ENCODE measurements around the gene TTI1. TPM values are rescaled to one million over a fixed set of nuclear protein-coding genes. Genes with fewer than 3 reads are reported as not detected.

Gene TTI1
- total RNA-seq, 1 experiment from 2014 or later: 37.4 TPM

GRCh38 chr20:37973059-37973910 lies 60.0 kb downstream of the TTI1 start:
- Histone ChIP-seq H2AFZ (ENCODE audit: low read length) (no peak overlapping the region), H3K4me1 (ENCODE audit: insufficient read depth, low read length) (peaks cover 12% of the 10 kb centered on the region; the same call in 1 of the 2 replicates), H3K9ac (ENCODE audit: extremely low read depth, insufficient read length, low read length) (no peak overlapping the region), H3K79me1 (ENCODE audit: insufficient read depth, low read depth, low read length, poor library complexity, severe bottlenecking) (no peaks in the 10 kb centered on the region), H3K79me2 (ENCODE audit: insufficient read depth, low read length) (no peaks in the 10 kb centered on the region), H3K27me3 (ENCODE audit: insufficient read depth, low read length) (no peaks in the 10 kb centered on the region; the same call in 1 of the 2 replicates), H2BK20ac (ENCODE audit: low read depth, low read length, poor library complexity, severe bottlenecking) (no peak overlapping the region), H3K23ac (ENCODE audit: insufficient read length, low read depth, low read length) (no peak overlapping the region), H2AK5ac (ENCODE audit: insufficient read length, low read length) (no peak overlapping the region), H3K4me2 (ENCODE audit: insufficient read depth, insufficient read length, low read length) (no peak overlapping the region), H3K27ac (ENCODE audit: insufficient read length, low read depth, low read length) (no peak overlapping the region), H3K14ac (ENCODE audit: insufficient read depth, low read length) (no peak overlapping the region), H4K91ac (ENCODE audit: insufficient read length, low read depth, low read length) (no peak overlapping the region), H2BK5ac (ENCODE audit: insufficient read length, low read length) (no peak overlapping the region), H2BK120ac (ENCODE audit: low read depth, low read length, poor library complexity, severe bottlenecking) (no peak overlapping the region), H3K23me2 (ENCODE audit: insufficient read length, low read depth, low read length, poor library complexity, severe bottlenecking) (peaks cover 3% of the 10 kb centered on the region), H2BK12ac (ENCODE audit: insufficient read length, low read depth, low read length) (no peak overlapping the region), H4K5ac (ENCODE audit: insufficient read length, low read depth, low read length) (no peak overlapping the region), H4K8ac (replicated peaks; ENCODE audit: insufficient read length, low read depth, low read length) (no peak overlapping the region), H2BK15ac (ENCODE audit: low read depth, low read length) (no peak overlapping the region), H3K18ac (ENCODE audit: insufficient read length, low read depth, low read length) (no peak overlapping the region), H3K9me3 (ENCODE audit: control insufficient read depth, low read depth, low read length) (peaks cover 5% of the 10 kb centered on the region), H3T11ph (ENCODE audit: low read length) (no peak overlapping the region), H3K56ac (ENCODE audit: insufficient read length, low read depth, low read length) (no peak overlapping the region), H4K20me1 (ENCODE audit: control insufficient read depth, insufficient read depth, insufficient read length) (no peaks in the 10 kb centered on the region), H3K4ac (ENCODE audit: low read depth, low read length) (no peak overlapping the region)
- TF ChIP-seq CTCF (conservative IDR thresholded peaks at IDR 0.05): no peak
- no CpG with 5 or more reads among the region's 12 CpGs for WGBS (ENCODE audit: extremely low coverage, insufficient read length, low lambda C conversion rate)
- no peak for DNase-seq
- Mint-ChIP-seq H3K4me3 (no peak overlapping the region), H3K36me3 (ENCODE audit: insufficient read depth in 1 of 3, low read depth in 3 of 3) (peaks cover 5 to 12% (median 6%) of the 10 kb centered on the region in 3 experiments), H3K4me1 (peaks cover 57 to 62% of the 10 kb centered on the region in 2 experiments), H3K27me3 (ENCODE audit: low read depth) (peaks cover 21% of the 10 kb centered on the region), H3K9me3 (peaks cover 8 to 10% of the 10 kb centered on the region in 2 experiments), H3K27ac (no peak overlapping the region)

Data from H9 (cell line).